Activated T-cell treated with anti-CD3 and anti-CD28 coated beads, Interleukin-2, amount 50 U/mL, for 48 hours (primary cell): ENCODE data around the gene RGS8.

Experiments
- DNase-seq, 2 experiments: peaks; one replicate each; pipeline ENCODE4 v3.0.0-alpha.2; 2020

RGS8 gene

GRCh38 chr1:182670032-182670749 is 14.2 kb downstream of the RGS8 start:
- DNase-seq: no peak

- no peak for DNase-seq
Measured at GRCh38 chr1:182669266-182669665, 15.1 kb downstream of the RGS8 start.

DNA sequence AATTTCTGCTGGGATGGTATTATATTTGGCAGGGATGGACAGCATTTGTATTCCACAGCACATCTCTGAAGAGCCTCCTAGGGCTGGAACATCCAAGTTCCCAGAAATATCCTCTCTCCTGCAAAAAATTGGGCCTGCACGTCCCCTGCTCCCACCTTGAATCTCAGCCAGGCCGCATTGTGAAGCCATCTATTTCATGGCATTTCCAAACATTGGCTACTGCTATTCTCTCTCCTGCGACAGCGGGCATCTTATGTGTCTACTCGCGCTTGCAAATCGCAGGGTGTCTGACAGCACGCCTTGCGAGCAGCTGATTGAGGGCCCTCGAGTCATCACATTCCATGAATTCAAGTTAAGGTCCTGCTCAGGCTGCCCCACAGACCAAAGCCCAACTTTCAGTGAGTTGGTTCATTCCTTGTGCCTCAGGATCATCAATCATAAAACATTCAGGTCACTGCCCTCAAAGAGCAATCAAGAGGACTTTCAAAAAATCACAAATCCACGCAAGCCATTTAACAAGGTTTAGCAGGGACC is 15.8 kb downstream of the RGS8 start:
- DNase-seq: no peak

- DNase-seq: no peak
Measured at GRCh38 chr1:182667848-182668505, 16.4 kb downstream of the RGS8 start.

- no peak for DNase-seq
Measured at GRCh38 chr1:182666706-182667105, 17.7 kb downstream of the RGS8 start.

- DNase-seq: no peak
Measured at GRCh38 chr1:182664296-182664695, 20.1 kb downstream of the RGS8 start.

- DNase-seq: no peak
Measured at GRCh38 chr1:182662956-182663355, 21.4 kb downstream of the RGS8 start.

GRCh38 chr1:182662121-182662890 is 22.1 kb downstream of the RGS8 start:
- DNase-seq: no peak

GRCh38 chr1:182658055-182658454 is 26.3 kb downstream of the RGS8 start:
- no peak for DNase-seq

DNA sequence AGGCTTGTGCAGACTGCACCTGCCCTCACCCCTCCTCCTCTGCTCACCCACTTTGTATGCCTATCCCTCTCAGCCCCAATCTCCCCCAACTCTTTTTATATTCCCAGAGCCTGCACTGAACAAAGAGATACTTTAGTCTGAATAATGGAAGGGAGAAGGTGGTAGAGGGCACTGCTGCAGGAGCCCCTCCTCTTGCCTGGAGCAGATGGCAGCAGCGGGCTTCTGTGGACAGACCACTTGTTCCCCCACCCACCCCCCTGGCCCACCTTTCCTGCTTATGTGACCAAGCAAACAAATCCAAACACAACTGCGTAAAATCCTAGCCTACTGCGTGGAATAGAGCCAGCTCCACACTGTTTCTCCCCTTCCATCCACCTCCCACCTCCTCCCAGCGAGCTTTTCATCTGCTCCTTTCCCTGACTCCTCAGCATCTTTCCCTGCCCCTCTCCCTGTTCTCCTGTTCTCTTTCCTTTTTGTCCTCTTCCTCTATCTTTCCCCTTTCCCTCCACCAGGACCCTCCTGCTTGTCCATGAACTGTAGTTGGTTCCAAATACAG is 27.5 kb downstream of the RGS8 start:
- no peak for DNase-seq

DNA sequence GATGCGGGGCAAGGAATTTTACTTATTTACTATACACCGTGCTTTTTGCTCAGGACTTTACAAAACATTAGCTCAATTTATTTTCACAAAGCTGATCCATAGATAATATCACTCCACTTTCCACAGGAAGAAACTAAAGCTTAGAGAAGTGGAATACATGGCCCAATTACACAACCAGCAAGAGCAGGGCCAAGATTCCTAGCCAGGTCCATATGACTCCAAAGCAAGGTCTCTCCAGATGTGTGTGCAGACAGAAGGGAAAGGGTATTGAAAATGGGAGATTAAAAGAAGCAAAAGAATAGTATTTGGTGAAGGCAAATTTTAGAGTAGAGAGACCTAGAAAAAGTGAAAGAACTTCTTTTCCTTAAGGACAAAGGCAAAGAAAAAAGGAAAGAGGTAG is 30.4 kb downstream of the RGS8 start:
- no peak for DNase-seq

DNA sequence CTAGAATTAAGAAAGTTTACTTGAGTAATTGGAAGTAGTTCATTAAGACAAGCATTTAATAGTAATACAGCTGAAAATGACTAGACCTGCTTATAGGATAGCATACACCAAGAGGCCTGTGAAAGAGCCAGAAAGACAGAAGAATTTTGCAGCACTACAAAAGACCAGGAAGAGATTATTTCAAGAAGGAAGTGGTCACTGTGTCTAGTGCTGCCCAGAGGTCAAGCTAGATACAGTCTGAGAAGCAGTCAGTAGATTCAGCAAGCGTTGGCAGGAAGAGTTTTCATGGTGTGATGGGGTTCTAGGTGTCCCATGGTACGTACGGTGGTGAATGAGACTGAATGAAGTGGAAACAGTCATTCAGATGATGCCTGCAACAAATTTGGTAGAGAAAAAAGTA is 31.5 kb downstream of the RGS8 start:
- DNase-seq: no peak

DNA sequence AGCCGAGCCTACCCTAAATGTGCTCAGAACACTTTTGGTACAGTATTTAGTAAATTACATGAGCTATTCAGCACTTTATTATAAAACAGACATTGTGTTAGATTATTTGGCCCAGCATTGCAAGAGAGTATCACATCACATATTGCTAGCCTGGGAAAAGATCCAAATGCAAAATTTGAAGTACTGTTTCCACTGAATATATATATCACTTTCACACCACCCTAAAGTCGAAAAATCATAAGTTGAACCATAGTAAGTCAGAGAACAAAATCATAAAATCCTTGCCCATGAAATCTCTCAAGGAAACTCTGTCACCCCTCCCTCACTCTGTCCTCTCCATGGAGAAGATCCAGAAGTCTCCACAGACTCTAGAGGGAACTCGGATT is 33.1 kb downstream of the RGS8 start:
- no peak for DNase-seq

DNA sequence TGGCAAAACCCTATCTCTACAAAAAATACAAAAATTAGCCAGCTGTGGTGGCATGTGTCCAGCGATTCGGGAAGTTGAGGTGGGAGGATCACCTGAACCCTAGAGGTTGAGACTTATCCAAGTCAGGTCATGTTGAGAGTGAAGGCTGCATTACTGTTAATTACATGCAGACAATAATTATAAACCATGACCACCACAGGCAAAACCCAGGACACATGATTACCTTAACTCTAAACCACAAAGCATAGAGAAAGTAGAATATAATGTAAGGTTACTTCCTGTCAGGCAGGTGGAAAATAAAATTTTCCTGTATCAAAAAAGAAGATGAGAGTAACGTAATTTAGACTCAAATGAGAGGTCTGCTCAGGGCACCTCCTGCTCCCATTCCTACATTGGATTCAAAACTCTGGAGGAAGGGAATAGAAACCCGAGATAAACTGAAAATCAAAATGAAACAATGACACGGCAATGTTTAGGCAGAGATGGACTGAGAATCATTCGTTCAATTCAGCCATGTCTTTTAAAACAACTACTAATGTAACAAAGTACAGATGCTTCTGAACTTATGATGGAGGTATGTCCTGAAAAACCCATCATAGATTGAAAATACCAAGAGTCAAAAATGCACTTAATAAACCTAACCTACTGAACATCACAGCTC is 33.6 kb downstream of the RGS8 start:
- DNase-seq: no peak

GRCh38 chr1:182649041-182649440 is 35.3 kb downstream of the RGS8 start:
- DNase-seq: no peak

DNA sequence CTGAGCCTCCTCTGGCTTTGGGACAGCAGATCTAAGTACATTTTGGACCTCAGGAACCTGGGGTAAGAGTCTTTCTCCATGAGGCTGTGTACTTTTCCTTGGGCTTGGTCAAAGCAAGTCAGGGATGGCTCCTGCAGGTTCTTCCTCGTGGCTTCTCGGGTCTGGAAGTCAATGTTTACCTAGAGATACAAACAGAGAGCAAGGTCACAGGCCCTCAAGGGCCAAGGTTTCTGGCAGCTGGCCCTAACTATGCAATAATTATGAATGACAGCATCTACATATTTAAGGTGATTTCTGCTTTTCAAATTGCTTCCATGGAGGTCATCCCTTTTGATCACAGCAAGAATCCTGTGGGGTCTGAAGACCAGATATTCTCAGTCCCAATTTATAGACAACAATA is 37.6 kb downstream of the RGS8 start:
- DNase-seq: no peak

GRCh38 chr1:182644886-182645285 is 39.5 kb downstream of the RGS8 start:
- DNase-seq: no peak

- DNase-seq: no peak
Measured at GRCh38 chr1:182643699-182644098, 40.7 kb downstream of the RGS8 start.

DNA sequence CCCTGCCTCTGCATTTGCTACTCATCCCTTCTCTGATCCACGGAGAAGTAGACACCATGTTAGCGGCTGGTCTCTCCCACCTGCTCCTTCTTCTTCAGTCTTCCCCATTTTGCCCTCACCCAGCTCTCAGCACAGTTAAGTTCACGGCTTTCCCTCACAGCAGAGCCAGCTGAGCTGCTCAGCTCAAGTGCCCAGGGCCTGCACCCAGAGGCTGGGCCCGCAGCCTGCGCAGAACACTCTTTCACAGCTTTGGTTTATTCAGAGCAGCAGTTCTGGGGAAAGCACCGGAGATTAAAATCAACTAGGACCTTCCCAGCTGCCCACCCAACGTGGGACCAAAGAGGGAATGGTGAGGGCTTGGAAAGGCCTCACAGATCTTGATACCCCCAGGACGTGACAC is 41.9 kb downstream of the RGS8 start:
- DNase-seq: no peak

DNA sequence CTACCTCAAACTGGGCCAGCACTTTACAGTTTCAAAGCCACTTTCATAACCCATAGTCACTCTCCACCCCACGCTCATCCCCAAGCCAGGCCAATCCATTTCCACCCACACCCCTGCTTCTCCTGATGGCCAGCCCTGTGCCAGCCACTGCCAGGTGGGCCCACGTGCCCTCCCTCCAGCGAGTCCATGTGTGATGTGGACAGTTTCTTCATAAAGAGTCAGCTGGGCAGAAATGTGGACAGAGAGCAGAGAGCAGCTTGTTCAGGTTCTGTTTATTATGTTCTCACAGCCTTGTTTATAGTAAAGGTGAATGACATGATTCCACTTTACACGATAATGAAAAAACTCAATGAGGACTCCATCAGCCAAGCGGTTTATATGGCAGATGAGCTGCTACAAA is 42.8 kb downstream of the RGS8 start:
- DNase-seq: no peak

DNA sequence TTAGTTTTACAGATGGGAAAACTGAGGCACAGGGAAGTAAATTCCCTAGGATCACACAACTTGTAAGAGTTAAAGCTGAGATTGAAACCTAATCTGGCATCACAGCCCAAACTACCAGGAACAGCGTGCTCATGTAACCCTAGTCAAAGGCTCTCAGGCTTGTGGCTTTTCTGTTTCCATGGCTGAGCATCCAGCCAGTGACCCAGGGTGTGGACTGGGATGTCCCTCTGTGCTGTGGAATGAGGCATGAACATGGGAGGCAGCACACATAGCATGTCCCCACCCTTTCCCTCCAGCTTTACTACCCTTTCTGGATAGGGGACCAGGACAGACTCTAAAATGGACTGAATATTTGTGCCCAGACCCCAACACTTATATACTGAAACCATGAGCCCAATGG is 45.1 kb downstream of the RGS8 start:
- no peak for DNase-seq

DNA sequence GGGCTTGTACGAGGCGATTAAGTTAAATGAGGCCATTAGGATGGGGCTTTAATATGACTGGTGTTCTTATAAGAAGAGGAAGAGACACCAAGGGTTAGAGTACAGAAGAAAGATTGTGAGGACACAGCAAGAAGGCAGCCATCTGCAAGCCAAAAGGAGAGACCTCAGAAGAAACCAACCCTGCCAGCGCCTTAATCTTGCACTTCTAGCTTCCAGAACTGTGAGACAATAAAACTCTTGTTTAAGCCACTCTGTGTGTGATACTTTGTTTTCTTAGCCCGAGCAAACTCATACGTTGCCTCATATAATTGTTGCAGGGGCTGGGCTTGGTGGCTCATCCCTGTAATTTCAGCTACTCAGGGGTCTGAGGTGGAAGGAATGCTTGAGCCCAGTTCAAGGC is 46.6 kb downstream of the RGS8 start:
- no peak for DNase-seq

DNA sequence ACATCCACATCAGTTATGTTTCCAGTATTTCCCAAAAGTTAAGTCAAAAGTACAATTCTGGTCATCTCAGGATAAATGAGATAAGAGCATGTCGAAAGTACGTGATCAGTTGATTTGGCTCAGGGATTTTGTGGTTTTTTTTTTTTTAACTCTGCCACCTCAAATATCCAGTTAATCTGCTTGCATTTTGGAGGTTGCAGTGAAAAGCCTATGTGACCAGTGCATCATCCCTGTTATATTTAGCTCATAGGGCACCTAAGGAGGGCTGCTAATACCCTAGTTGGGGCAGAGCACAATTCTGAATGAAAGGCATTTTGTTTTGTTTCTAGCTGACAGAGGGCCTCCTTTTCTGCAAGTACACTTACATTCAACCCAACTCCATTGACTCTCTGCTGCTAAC is 48.5 kb downstream of the RGS8 start:
- no peak for DNase-seq
